ENCODE measurements around the gene VTI1B. TPM values are rescaled to one million over a fixed set of nuclear protein-coding genes. Genes with fewer than 3 reads are reported as not detected.

Gene VTI1B
- total RNA-seq, 1 donor from 2014 or later: 79.2 TPM

Other genes with a start within 250 kb of the VTI1B start
- 18.4 and 19.4 TPM in 2 replicates for gene TMEM229B, start 185.9 kb downstream of the VTI1B start, total RNA-seq
- 0.61 and 0.64 TPM in 2 replicates for gene PLEKHH1, start 141.3 kb downstream of the VTI1B start, total RNA-seq
- 17.1 and 17.8 TPM in 2 replicates for gene PIGH, start 74.4 kb downstream of the VTI1B start, total RNA-seq
- 9.7 and 10.0 TPM in 2 replicates for gene ARG2, start 54.7 kb downstream of the VTI1B start, total RNA-seq
- 44.2 and 46.6 TPM in 2 replicates for gene RDH11, start 21.1 kb upstream of the VTI1B start, total RNA-seq
- gene RDH12, start 27.3 kb upstream of the VTI1B start, total RNA-seq: not detected in 2 replicates
- gene ZFYVE26, start 142.0 kb upstream of the VTI1B start, total RNA-seq: 19.3 and 19.4 TPM in 2 replicates
- 28.3 and 31.7 TPM in 2 replicates for gene RAD51B, start 145.1 kb upstream of the VTI1B start, total RNA-seq

Measured in T-helper 2 cell treated with Interferon-gamma antibody and Interleukin-4, amounts not matched to agents 100 ng/mL and 5 ng/mL, for 36 hours (primary cell).